Measurements from ENCODE around the gene PRDM16. TPM values are rescaled to one million over a fixed set of nuclear protein-coding genes. Genes with fewer than 3 reads are reported as not detected.

Gene PRDM16
- total RNA-seq, 1 donor from 2014 or later, result 0.43 TPM

GRCh38 chr1:3348196-3348865 lies 279.3 kb downstream of the PRDM16 start:
- H3K4me3 ChIP-seq (ENCODE audit: insufficient read depth, low read depth, low read length), result no peak overlapping the region
- DNase-seq (ENCODE audit: low read depth) (no peak), FAIRE-seq (no peak)
- peak overlapping the region; percentile 30 for H3K4me2 ChIP-seq (ENCODE audit: low read length)
- TF ChIP-seq CTCF (IDR thresholded peaks at IDR 0.05; ENCODE audit: insufficient read depth, low read depth, low read length) (no peak), EZH2 (IDR thresholded peaks at IDR 0.05; ENCODE audit: insufficient read depth, low read length) (no peak)
- Mint-ChIP-seq H3K36me3 (ENCODE audit: low read depth, unreplicated experiment) (no peaks in the 10 kb centered on the region), H3K4me3 (ENCODE audit: unreplicated experiment) (no peak overlapping the region), H3K9me3 (ENCODE audit: unreplicated experiment) (peaks cover 12% of the 10 kb centered on the region), H3K27ac (ENCODE audit: unreplicated experiment) (no peak overlapping the region), H3K4me1 (ENCODE audit: low read depth, unreplicated experiment) (peaks cover 4% of the 10 kb centered on the region), H3K27me3 (ENCODE audit: low read depth, unreplicated experiment) (peaks cover 20% of the 10 kb centered on the region)
- H3K79me2 ChIP-seq (ENCODE audit: insufficient read depth, low read length), result no peaks in the 10 kb centered on the region
- H2AFZ ChIP-seq (ENCODE audit: low read depth, low read length), result no peak overlapping the region
- no peaks in the 10 kb centered on the region for H3K27me3 ChIP-seq (ENCODE audit: insufficient read depth, low read length)
- no peaks in the 10 kb centered on the region for H3K36me3 ChIP-seq (ENCODE audit: insufficient read depth, low read length)
- H4K20me1 ChIP-seq (ENCODE audit: insufficient read depth, low read length), result peaks cover 17% of the 10 kb centered on the region
- H3K9me3 ChIP-seq (ENCODE audit: insufficient read depth, low read depth, low read length), result no peaks in the 10 kb centered on the region
- no peak overlapping the region for H3K27ac ChIP-seq (ENCODE audit: low read depth, low read length)
- no peak overlapping the region for H3K9ac ChIP-seq (ENCODE audit: low read length)
- peaks cover 26% of the 10 kb centered on the region for H3K4me1 ChIP-seq (ENCODE audit: insufficient read depth, low read length)

- Mint-ChIP-seq H3K27me3 (ENCODE audit: low read depth, unreplicated experiment) (peaks cover 16% of the 10 kb centered on the region), H3K9me3 (ENCODE audit: unreplicated experiment) (peaks cover 2% of the 10 kb centered on the region), H3K27ac (ENCODE audit: unreplicated experiment) (no peak overlapping the region), H3K36me3 (ENCODE audit: low read depth, unreplicated experiment) (no peaks in the 10 kb centered on the region), H3K4me3 (ENCODE audit: unreplicated experiment) (no peak overlapping the region), H3K4me1 (ENCODE audit: low read depth, unreplicated experiment) (peaks cover 4% of the 10 kb centered on the region)
- Histone ChIP-seq H3K27ac (ENCODE audit: low read depth, low read length) (no peak overlapping the region), H3K4me1 (ENCODE audit: insufficient read depth, low read length) (peaks cover 28% of the 10 kb centered on the region), H4K20me1 (ENCODE audit: insufficient read depth, low read length) (peaks cover 20% of the 10 kb centered on the region), H2AFZ (ENCODE audit: low read depth, low read length) (no peak overlapping the region), H3K9me3 (ENCODE audit: insufficient read depth, low read depth, low read length) (no peaks in the 10 kb centered on the region), H3K4me2 (ENCODE audit: low read length) (peak overlapping the region; percentile 30), H3K27me3 (ENCODE audit: insufficient read depth, low read length) (no peaks in the 10 kb centered on the region), H3K4me3 (ENCODE audit: insufficient read depth, low read depth, low read length) (no peak overlapping the region), H3K79me2 (ENCODE audit: insufficient read depth, low read length) (no peaks in the 10 kb centered on the region), H3K9ac (ENCODE audit: low read length) (no peak overlapping the region), H3K36me3 (ENCODE audit: insufficient read depth, low read length) (no peaks in the 10 kb centered on the region)
- DNase-seq (ENCODE audit: low read depth) (peak; percentile 27), FAIRE-seq (no peak)
- TF ChIP-seq CTCF (IDR thresholded peaks at IDR 0.05; ENCODE audit: insufficient read depth, low read depth, low read length), result peak; percentile 6
- no peak for TF ChIP-seq EZH2 (IDR thresholded peaks at IDR 0.05; ENCODE audit: insufficient read depth, low read length)
Measured at GRCh38 chr1:3349161-3349967, 280.4 kb downstream of the PRDM16 start.

- Histone ChIP-seq H3K4me1 (ENCODE audit: insufficient read depth, low read length) (peaks cover 28% of the 10 kb centered on the region), H3K9ac (ENCODE audit: low read length) (no peak overlapping the region), H3K4me2 (ENCODE audit: low read length) (no peak overlapping the region), H3K27me3 (ENCODE audit: insufficient read depth, low read length) (no peaks in the 10 kb centered on the region), H3K36me3 (ENCODE audit: insufficient read depth, low read length) (no peaks in the 10 kb centered on the region), H3K79me2 (ENCODE audit: insufficient read depth, low read length) (no peaks in the 10 kb centered on the region), H3K27ac (ENCODE audit: low read depth, low read length) (no peak overlapping the region), H4K20me1 (ENCODE audit: insufficient read depth, low read length) (peaks cover 16% of the 10 kb centered on the region), H3K9me3 (ENCODE audit: insufficient read depth, low read depth, low read length) (no peaks in the 10 kb centered on the region), H2AFZ (ENCODE audit: low read depth, low read length) (no peak overlapping the region), H3K4me3 (ENCODE audit: insufficient read depth, low read depth, low read length) (no peak overlapping the region)
- H3K9me3 Mint-ChIP-seq (ENCODE audit: unreplicated experiment), result no peaks in the 10 kb centered on the region
- DNase-seq (ENCODE audit: low read depth) (no peak), FAIRE-seq (no peak)
- H3K4me1 Mint-ChIP-seq (ENCODE audit: low read depth, unreplicated experiment), result peaks cover 4% of the 10 kb centered on the region
- H3K36me3 Mint-ChIP-seq (ENCODE audit: low read depth, unreplicated experiment), result no peaks in the 10 kb centered on the region
- no peak overlapping the region for H3K4me3 Mint-ChIP-seq (ENCODE audit: unreplicated experiment)
- no peak for TF ChIP-seq CTCF (IDR thresholded peaks at IDR 0.05; ENCODE audit: insufficient read depth, low read depth, low read length)
- no peak overlapping the region for H3K27ac Mint-ChIP-seq (ENCODE audit: unreplicated experiment)
- H3K27me3 Mint-ChIP-seq (ENCODE audit: low read depth, unreplicated experiment), result peaks cover 20% of the 10 kb centered on the region
Measured at GRCh38 chr1:3349968-3350299, 280.9 kb downstream of the PRDM16 start.

All from astrocyte (in vitro differentiated cells and primary cell).